Suppressor macrophage treated with lipopolysaccharide for 1 hour (primary cell): ENCODE measurements around the gene RTN1.
A peak's percentile ranks its signal among the peaks of the same experiment; 100 is the strongest.
"Not testable (repeated sequence)": the region's sequence is repeated elsewhere in the genome, so short reads cannot be mapped to it uniquely, and the experiment has no call there.

Source experiments
- DNase-seq, 3 donors: peaks; one replicate each; pipeline ENCODE4 v3.0.0-alpha.2; 2020 to 2022

RTN1 gene

GRCh38 chr14:59699442-59699841 lies 171.1 kb downstream of the RTN1 start:
- DNase-seq = peak; percentile 67 to 85 (median 79)

- DNase-seq = no peak
Observed at GRCh38 chr14:59698793-59699192, 171.8 kb downstream of the RTN1 start.

- DNase-seq = no peak
Observed at GRCh38 chr14:59695198-59695597, 175.4 kb downstream of the RTN1 start.

- no peak for DNase-seq
Observed at GRCh38 chr14:59691266-59691665, 179.3 kb downstream of the RTN1 start.

- DNase-seq = no peak
Observed at GRCh38 chr14:59690426-59690825, 180.2 kb downstream of the RTN1 start.

GRCh38 chr14:59688224-59689170 lies 182.1 kb downstream of the RTN1 start:
- peak; percentile 43 to 68 (median 52) for DNase-seq

GRCh38 chr14:59687663-59688062 lies 182.9 kb downstream of the RTN1 start:
- no peak for DNase-seq

- DNase-seq = no peak
Observed at GRCh38 chr14:59679872-59680271, 190.7 kb downstream of the RTN1 start.

- DNase-seq = no peak
Observed at GRCh38 chr14:59678352-59678751, 192.2 kb downstream of the RTN1 start.

GRCh38 chr14:59677771-59678231 lies 192.8 kb downstream of the RTN1 start:
- DNase-seq = no peak

- no peak for DNase-seq
Observed at GRCh38 chr14:59675394-59675793, 195.2 kb downstream of the RTN1 start.

- DNase-seq = no peak
Observed at GRCh38 chr14:59664741-59665140, 205.8 kb downstream of the RTN1 start.

- DNase-seq = no peak
Observed at GRCh38 chr14:59657769-59658168, 212.8 kb downstream of the RTN1 start.

- no peak for DNase-seq
Observed at GRCh38 chr14:59656473-59656872, 214.1 kb downstream of the RTN1 start.

GRCh38 chr14:59654131-59654530 lies 216.4 kb downstream of the RTN1 start:
- DNase-seq = not testable (repeated sequence)

- not testable (repeated sequence) for DNase-seq
Observed at GRCh38 chr14:59646832-59647231, 223.7 kb downstream of the RTN1 start.

- DNase-seq = no peak
Observed at GRCh38 chr14:59638885-59639284, 231.7 kb downstream of the RTN1 start.

- peak; percentile 22 to 49 (median 38) for DNase-seq
Observed at GRCh38 chr14:59634617-59635016, 236.0 kb downstream of the RTN1 start.

- DNase-seq = no peak
Observed at GRCh38 chr14:59633486-59633885, 237.1 kb downstream of the RTN1 start.

- DNase-seq = peak; percentile 53 to 64 (median 60)
Observed at GRCh38 chr14:59632381-59632780, 238.2 kb downstream of the RTN1 start.

- peak in 2 of 3 donors; percentile 26 to 38 for DNase-seq
Observed at GRCh38 chr14:59631237-59631636, 239.3 kb downstream of the RTN1 start.

- peak; percentile 26 to 54 (median 32) for DNase-seq
Observed at GRCh38 chr14:59630288-59630963, 240.2 kb downstream of the RTN1 start.

- DNase-seq = no peak
Observed at GRCh38 chr14:59629444-59630287, 240.9 kb downstream of the RTN1 start.
